OCI-LY1 (cell line): ENCODE data around the gene CYP2S1.
"Not testable (repeated sequence)": the region's sequence is repeated elsewhere in the genome, so short reads cannot be mapped to it uniquely, and the experiment has no call there.

Experiments
- H2AFZ ChIP-seq: fragments of 200-600 bp; sonication (generic), shearing (Covaris generic); 2 replicates; pipeline ENCODE4 v1.6.0; 2014; ENCODE audit warnings: antibody characterized with exemption, mild to moderate bottlenecking, low read length
- H3F3A ChIP-seq: fragments of 200-600 bp; sonication (generic), shearing (Covaris generic); 2 replicates; pipeline ENCODE4 v1.6.0; 2014; ENCODE audit warnings: mild to moderate bottlenecking, antibody characterized with exemption, low read length, moderate library complexity; ENCODE audit not compliant: insufficient read depth
- H3K27ac ChIP-seq: fragments of 200-600 bp; sonication (generic); 2 replicates; pipeline ENCODE4 v1.5.1; 2014; ENCODE audit warnings: low read length, mixed run types, mild to moderate bottlenecking, low read depth; ENCODE audit not compliant: poor library complexity, severe bottlenecking
- H3K27me3 ChIP-seq: fragments of 200-600 bp; sonication (generic); 2 replicates; pipeline ENCODE4 v1.6.0; 2014; ENCODE audit warnings: antibody characterized with exemption, mild to moderate bottlenecking, low read length, moderate library complexity; ENCODE audit not compliant: insufficient read depth
- H3K36me3 ChIP-seq: fragments of 200-600 bp; sonication (generic); 2 replicates; pipeline ENCODE4 v1.6.1; 2014; ENCODE audit warnings: mild to moderate bottlenecking, antibody characterized with exemption, low read length, moderate library complexity, mixed read lengths; ENCODE audit not compliant: insufficient read depth
- H3K4me1 ChIP-seq: fragments of 200-600 bp; sonication (generic); 2 replicates; pipeline ENCODE4 v1.5.1; 2014; ENCODE audit warnings: mild to moderate bottlenecking, low read length, moderate library complexity; ENCODE audit not compliant: insufficient read depth, severe bottlenecking
- H3K4me2 ChIP-seq: fragments of 200-600 bp; sonication (generic), shearing (Covaris generic); 2 replicates; pipeline ENCODE4 v1.6.1; 2014; ENCODE audit warnings: low read length
- H3K4me3 ChIP-seq: fragments of 200-600 bp; sonication (generic); 2 replicates; pipeline ENCODE4 v1.5.1; 2014; ENCODE audit warnings: low read length, low read depth, mild to moderate bottlenecking, mixed read lengths; ENCODE audit not compliant: poor library complexity, severe bottlenecking
- H3K79me2 ChIP-seq: fragments of 200-600 bp; shearing (Covaris generic); 2 replicates; pipeline ENCODE4 v1.6.1; 2016; ENCODE audit warnings: mixed run types, low read length, mixed read lengths; ENCODE audit not compliant: insufficient read depth
- H3K9ac ChIP-seq: fragments of 200-600 bp; sonication (generic), shearing (Covaris generic); 2 replicates; pipeline ENCODE4 v1.6.1; 2014; ENCODE audit warnings: mild to moderate bottlenecking, low read length, mixed read lengths
- H3K9me2 ChIP-seq: fragments of 200-600 bp; sonication (generic), shearing (Covaris generic); 2 replicates; pipeline ENCODE4 v1.6.1; 2014; ENCODE audit warnings: low read depth, mild to moderate bottlenecking, low read length, mixed read lengths
- H3K9me3 ChIP-seq: fragments of 200-600 bp; shearing (Covaris generic); 2 replicates; pipeline ENCODE4 v1.6.1; 2014; ENCODE audit warnings: low read length, mixed read lengths
- H4K20me1 ChIP-seq: fragments of 200-600 bp; sonication (generic), shearing (Covaris generic); 2 replicates; pipeline ENCODE4 v1.6.0; 2016; ENCODE audit warnings: mild to moderate bottlenecking, low read length; ENCODE audit not compliant: insufficient read depth
- CTCF ChIP-seq: fragments of 200-600 bp; sonication (generic), shearing (Covaris generic); IDR thresholded peaks from 2 replicates; pipeline ENCODE4 v1.5.1; 2017; ENCODE audit warnings: mild to moderate bottlenecking, antibody characterized with exemption, low read length, moderate library complexity, mixed read lengths
- EZH2 ChIP-seq: fragments of 200-600 bp; sonication (generic), shearing (Covaris generic); IDR thresholded peaks from 2 replicates; pipeline ENCODE4 v1.8.0; 2017; ENCODE audit warnings: borderline replicate concordance, mixed run types, mild to moderate bottlenecking, antibody characterized with exemption, low read length, moderate library complexity, mixed read lengths

CYP2S1 gene

GRCh38 chr19:41226874-41227390 lies 33.9 kb downstream of the CYP2S1 start:
- no peaks in the 10 kb centered on the region for H3K4me1 ChIP-seq
- no peaks in the 10 kb centered on the region for H3K9me3 ChIP-seq
- no peak overlapping the region for H3K4me2 ChIP-seq
- H3K9me2 ChIP-seq = no peaks in the 10 kb centered on the region
- no peak overlapping the region for H3K27ac ChIP-seq
- no peaks in the 10 kb centered on the region for H4K20me1 ChIP-seq
- no peak overlapping the region for H3K9ac ChIP-seq
- H3K79me2 ChIP-seq = no peaks in the 10 kb centered on the region
- H3K27me3 ChIP-seq = 0 out of 2 replicates have a peak, but pooled peaks cover 7% of the 10 kb centered on the region
- no peak overlapping the region for H3K4me3 ChIP-seq
- H3K36me3 ChIP-seq = no peaks in the 10 kb centered on the region
- TF ChIP-seq CTCF = no peak
- no peak for TF ChIP-seq EZH2
- H2AFZ ChIP-seq = no peak overlapping the region
- no peaks in the 10 kb centered on the region for H3F3A ChIP-seq

GRCh38 chr19:41228486-41228885 lies 35.5 kb downstream of the CYP2S1 start:
- Histone ChIP-seq H3F3A (no peaks in the 10 kb centered on the region), H3K27ac (no peak overlapping the region), H3K9me3 (no peaks in the 10 kb centered on the region), H3K9ac (no peak overlapping the region), H3K36me3 (no peaks in the 10 kb centered on the region), H3K79me2 (no peaks in the 10 kb centered on the region), H3K27me3 (0 out of 2 replicates have a peak, but pooled peaks cover 7% of the 10 kb centered on the region), H3K9me2 (no peaks in the 10 kb centered on the region), H3K4me2 (no peak overlapping the region), H3K4me3 (no peak overlapping the region), H3K4me1 (no peaks in the 10 kb centered on the region), H4K20me1 (no peaks in the 10 kb centered on the region), H2AFZ (no peak overlapping the region)
- no peak for TF ChIP-seq EZH2
- TF ChIP-seq CTCF = no peak

GRCh38 chr19:41229338-41229737 lies 36.3 kb downstream of the CYP2S1 start:
- not testable (repeated sequence) for H3K4me3 ChIP-seq, H3K79me2 ChIP-seq, H3K27ac ChIP-seq, H3K4me1 ChIP-seq, H4K20me1 ChIP-seq, H3K36me3 ChIP-seq, H3K9me3 ChIP-seq, H2AFZ ChIP-seq, H3F3A ChIP-seq, H3K9ac ChIP-seq, H3K27me3 ChIP-seq, H3K9me2 ChIP-seq, H3K4me2 ChIP-seq

- H3K4me1 ChIP-seq = no peaks in the 10 kb centered on the region
- no peak overlapping the region for H3K4me3 ChIP-seq
- H3K36me3 ChIP-seq = no peaks in the 10 kb centered on the region
- H3K27ac ChIP-seq = no peak overlapping the region
- H3F3A ChIP-seq = no peaks in the 10 kb centered on the region
- no peak overlapping the region for H2AFZ ChIP-seq
- no peaks in the 10 kb centered on the region for H3K27me3 ChIP-seq
- no peak for TF ChIP-seq CTCF
- TF ChIP-seq EZH2 = no peak
- H3K9ac ChIP-seq = no peak overlapping the region
- H4K20me1 ChIP-seq = no peaks in the 10 kb centered on the region
- H3K9me2 ChIP-seq = no peaks in the 10 kb centered on the region
- H3K4me2 ChIP-seq = no peak overlapping the region
- H3K79me2 ChIP-seq = no peaks in the 10 kb centered on the region
- no peaks in the 10 kb centered on the region for H3K9me3 ChIP-seq
These were observed 37.2 kb downstream of the CYP2S1 start for GRCh38 chr19:41230067-41230857.
